Measurements from ENCODE around the gene AVP. TPM values are rescaled to one million over a fixed set of nuclear protein-coding genes. Genes with fewer than 3 reads are reported as not detected.

The AVP gene
- total RNA-seq, 1 experiment from 2014 or later = not detected

DNA sequence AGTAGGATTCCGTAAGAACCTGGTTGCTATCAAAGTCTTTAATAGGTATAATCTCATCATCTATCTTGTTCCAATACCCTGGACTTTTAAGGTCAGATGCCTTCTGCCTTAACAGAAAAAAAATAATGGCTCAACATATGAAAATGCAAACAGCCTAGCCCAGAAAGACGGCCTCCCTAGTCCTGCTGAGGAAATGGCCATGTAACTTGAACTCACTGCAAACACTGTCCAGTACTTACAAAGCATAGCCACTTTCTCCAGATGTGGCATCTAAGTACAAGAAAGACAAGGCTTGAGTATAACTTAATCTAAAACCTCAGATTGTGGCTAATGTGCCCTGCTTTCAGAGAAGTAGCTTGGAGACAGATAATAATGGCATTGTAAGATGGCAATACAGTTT lies 48.6 kb upstream of the AVP start:
- H2AFZ ChIP-seq (ENCODE audit: low read length) = no peak overlapping the region
- H3K27ac ChIP-seq (ENCODE audit: insufficient read length, low read depth, low read length) = no peak overlapping the region
- no peaks in the 10 kb centered on the region for H4K20me1 ChIP-seq (ENCODE audit: control insufficient read depth, insufficient read depth, insufficient read length)
- H3K56ac ChIP-seq (ENCODE audit: insufficient read length, low read depth, low read length) = no peak overlapping the region
- no peaks in the 10 kb centered on the region for H3K79me2 ChIP-seq (ENCODE audit: insufficient read depth, low read length)
- no peak overlapping the region for H4K5ac ChIP-seq (ENCODE audit: insufficient read length, low read depth, low read length)
- TF ChIP-seq, protein P1, sequence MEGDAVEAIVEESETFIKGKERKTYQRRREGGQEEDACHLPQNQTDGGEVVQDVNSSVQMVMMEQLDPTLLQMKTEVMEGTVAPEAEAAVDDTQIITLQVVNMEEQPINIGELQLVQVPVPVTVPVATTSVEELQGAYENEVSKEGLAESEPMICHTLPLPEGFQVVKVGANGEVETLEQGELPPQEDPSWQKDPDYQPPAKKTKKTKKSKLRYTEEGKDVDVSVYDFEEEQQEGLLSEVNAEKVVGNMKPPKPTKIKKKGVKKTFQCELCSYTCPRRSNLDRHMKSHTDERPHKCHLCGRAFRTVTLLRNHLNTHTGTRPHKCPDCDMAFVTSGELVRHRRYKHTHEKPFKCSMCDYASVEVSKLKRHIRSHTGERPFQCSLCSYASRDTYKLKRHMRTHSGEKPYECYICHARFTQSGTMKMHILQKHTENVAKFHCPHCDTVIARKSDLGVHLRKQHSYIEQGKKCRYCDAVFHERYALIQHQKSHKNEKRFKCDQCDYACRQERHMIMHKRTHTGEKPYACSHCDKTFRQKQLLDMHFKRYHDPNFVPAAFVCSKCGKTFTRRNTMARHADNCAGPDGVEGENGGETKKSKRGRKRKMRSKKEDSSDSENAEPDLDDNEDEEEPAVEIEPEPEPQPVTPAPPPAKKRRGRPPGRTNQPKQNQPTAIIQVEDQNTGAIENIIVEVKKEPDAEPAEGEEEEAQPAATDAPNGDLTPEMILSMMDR (conservative IDR thresholded peaks at IDR 0.05) = no peak
- H3K27me3 ChIP-seq (ENCODE audit: insufficient read depth, low read length) = no peaks in the 10 kb centered on the region
- no CpG with 5 or more reads among the region's 2 CpGs for WGBS (ENCODE audit: extremely low coverage, insufficient read length, low lambda C conversion rate)
- H3K36me3 Mint-ChIP-seq (ENCODE audit: insufficient read depth in 1 of 3, low read depth in 3 of 3) = no peaks in the 10 kb centered on the region
- no peak overlapping the region for H3K18ac ChIP-seq (ENCODE audit: insufficient read length, low read depth, low read length)
- no peak overlapping the region for H2BK12ac ChIP-seq (ENCODE audit: insufficient read length, low read depth, low read length)
- no peak overlapping the region for H2BK120ac ChIP-seq (ENCODE audit: low read depth, low read length, poor library complexity, severe bottlenecking)
- H3K4ac ChIP-seq (ENCODE audit: low read depth, low read length) = no peak overlapping the region
- no peaks in the 10 kb centered on the region for H3K23me2 ChIP-seq (ENCODE audit: insufficient read length, low read depth, low read length, poor library complexity, severe bottlenecking)
- H2BK15ac ChIP-seq (ENCODE audit: low read depth, low read length) = no peak overlapping the region
- H2AK5ac ChIP-seq (ENCODE audit: insufficient read length, low read length) = no peak overlapping the region
- H3K27ac Mint-ChIP-seq = no peak overlapping the region
- H4K91ac ChIP-seq (ENCODE audit: insufficient read length, low read depth, low read length) = no peak overlapping the region
- H3K9me3 ChIP-seq (ENCODE audit: control insufficient read depth, low read depth, low read length) = no peaks in the 10 kb centered on the region
- no peaks in the 10 kb centered on the region for H3K79me1 ChIP-seq (ENCODE audit: insufficient read depth, low read depth, low read length, poor library complexity, severe bottlenecking)
- no peak overlapping the region for H3K4me2 ChIP-seq (ENCODE audit: insufficient read depth, insufficient read length, low read length)
- no peaks in the 10 kb centered on the region for H3K4me1 Mint-ChIP-seq
- no peak overlapping the region for H2BK5ac ChIP-seq (ENCODE audit: insufficient read length, low read length)
- H3K4me1 ChIP-seq (ENCODE audit: insufficient read depth, low read length) = no peaks in the 10 kb centered on the region
- no peak for DNase-seq
- H3K14ac ChIP-seq (ENCODE audit: insufficient read depth, low read length) = no peak overlapping the region
- H3T11ph ChIP-seq (ENCODE audit: low read length) = no peak overlapping the region
- no peak overlapping the region for H3K4me3 Mint-ChIP-seq
- no peak overlapping the region for H4K8ac ChIP-seq (replicated peaks; ENCODE audit: insufficient read length, low read depth, low read length)
- H3K23ac ChIP-seq (ENCODE audit: insufficient read length, low read depth, low read length) = no peak overlapping the region
- no peaks in the 10 kb centered on the region for H3K9me3 Mint-ChIP-seq
- no peak overlapping the region for H2BK20ac ChIP-seq (ENCODE audit: low read depth, low read length, poor library complexity, severe bottlenecking)
- no peak overlapping the region for H3K9ac ChIP-seq (ENCODE audit: extremely low read depth, insufficient read length, low read length)
- H3K27me3 Mint-ChIP-seq (ENCODE audit: low read depth) = no peaks in the 10 kb centered on the region

Measured in H9 (cell line).